Nephron progenitor cell (in vitro differentiated cells): Measurements from ENCODE around the gene ZNF280D.
"Not testable (repeated sequence)": the region's sequence is repeated elsewhere in the genome, so short reads cannot be mapped to it uniquely, and the experiment has no call there.

ENCODE experiments used
- DNase-seq: peaks from one replicate; pipeline ENCODE4 v3.0.0; 2021
- H3K27ac Mint-ChIP-seq: 2 replicates; pipeline ENCODE4 v1.8.0; 2021; ENCODE audit warnings: mild to moderate bottlenecking, moderate library complexity, mixed read lengths
- H3K27me3 Mint-ChIP-seq: 2 replicates; pipeline ENCODE4 v1.8.0; 2021; ENCODE audit warnings: mild to moderate bottlenecking, low read depth, mixed read lengths; ENCODE audit not compliant: poor library complexity
- H3K36me3 Mint-ChIP-seq: 2 replicates; pipeline ENCODE4 v1.8.0; 2021; ENCODE audit warnings: low read depth, mixed read lengths
- H3K4me1 Mint-ChIP-seq: 2 replicates; pipeline ENCODE4 v1.8.0; 2021; ENCODE audit warnings: mixed read lengths
- H3K4me3 Mint-ChIP-seq: 2 replicates; pipeline ENCODE4 v1.8.0; 2021; ENCODE audit warnings: mild to moderate bottlenecking, moderate library complexity, mixed read lengths
- H3K9me3 Mint-ChIP-seq: 2 replicates; pipeline ENCODE4 v1.8.0; 2021; ENCODE audit warnings: mild to moderate bottlenecking, moderate library complexity, mixed read lengths
- TF ChIP-seq, protein P1 (sequence below): fragments of 200-600 bp; sonication (generic); IDR thresholded peaks from 2 replicates; pipeline ENCODE4 v1.5.0; 2021; ENCODE audit warnings: antibody characterized with exemption

Gene ZNF280D

DNA sequence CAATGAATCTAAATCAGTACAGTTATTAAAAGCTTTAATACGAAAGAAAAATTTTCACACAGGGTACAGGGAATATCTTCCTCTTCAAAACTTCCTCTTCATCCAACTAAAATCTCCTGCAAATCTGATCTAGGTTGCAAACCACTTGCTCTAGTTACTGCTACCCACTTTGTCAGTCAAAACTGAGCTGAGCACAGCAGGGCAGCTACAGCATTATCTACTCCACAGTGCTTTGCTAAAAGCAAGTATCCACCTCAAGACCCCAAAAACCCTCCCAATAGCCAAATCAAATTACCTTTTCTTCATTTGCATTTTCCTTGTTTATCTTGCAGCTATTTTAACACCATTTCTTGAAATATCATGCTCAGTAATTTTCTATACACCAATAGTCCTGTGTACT, 14.7 kb downstream of the ZNF280D start:
- Mint-ChIP-seq H3K27me3 (peaks cover 2% of the 10 kb centered on the region), H3K36me3 (peaks cover 14% of the 10 kb centered on the region), H3K4me1 (no peaks in the 10 kb centered on the region), H3K27ac (peak overlapping the region; percentile 21), H3K4me3 (no peak overlapping the region), H3K9me3 (peaks cover 6% of the 10 kb centered on the region)
- TF ChIP-seq, protein P1, sequence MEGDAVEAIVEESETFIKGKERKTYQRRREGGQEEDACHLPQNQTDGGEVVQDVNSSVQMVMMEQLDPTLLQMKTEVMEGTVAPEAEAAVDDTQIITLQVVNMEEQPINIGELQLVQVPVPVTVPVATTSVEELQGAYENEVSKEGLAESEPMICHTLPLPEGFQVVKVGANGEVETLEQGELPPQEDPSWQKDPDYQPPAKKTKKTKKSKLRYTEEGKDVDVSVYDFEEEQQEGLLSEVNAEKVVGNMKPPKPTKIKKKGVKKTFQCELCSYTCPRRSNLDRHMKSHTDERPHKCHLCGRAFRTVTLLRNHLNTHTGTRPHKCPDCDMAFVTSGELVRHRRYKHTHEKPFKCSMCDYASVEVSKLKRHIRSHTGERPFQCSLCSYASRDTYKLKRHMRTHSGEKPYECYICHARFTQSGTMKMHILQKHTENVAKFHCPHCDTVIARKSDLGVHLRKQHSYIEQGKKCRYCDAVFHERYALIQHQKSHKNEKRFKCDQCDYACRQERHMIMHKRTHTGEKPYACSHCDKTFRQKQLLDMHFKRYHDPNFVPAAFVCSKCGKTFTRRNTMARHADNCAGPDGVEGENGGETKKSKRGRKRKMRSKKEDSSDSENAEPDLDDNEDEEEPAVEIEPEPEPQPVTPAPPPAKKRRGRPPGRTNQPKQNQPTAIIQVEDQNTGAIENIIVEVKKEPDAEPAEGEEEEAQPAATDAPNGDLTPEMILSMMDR: no peak
- DNase-seq: no peak

DNA sequence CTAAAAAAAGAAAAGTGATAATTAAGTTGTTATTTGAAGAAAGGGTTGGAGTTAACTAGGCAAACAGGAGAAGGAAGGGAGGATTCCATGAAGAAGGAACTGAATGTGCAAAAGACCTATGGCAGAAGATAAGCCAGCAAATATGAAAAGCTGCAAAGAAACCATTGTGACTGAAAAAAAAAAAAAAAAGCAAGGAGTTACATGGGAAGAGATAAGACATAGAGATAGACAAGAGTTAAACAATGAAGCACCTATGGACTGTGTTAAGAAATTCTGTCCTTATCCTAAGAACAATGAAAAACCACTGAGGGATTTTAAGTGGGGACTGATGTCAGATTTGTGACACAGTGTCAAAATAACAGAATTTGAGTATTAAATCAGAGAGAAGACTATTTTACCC, 17.0 kb downstream of the ZNF280D start:
- H3K9me3 Mint-ChIP-seq: no peaks in the 10 kb centered on the region
- H3K4me3 Mint-ChIP-seq: no peak overlapping the region
- H3K27me3 Mint-ChIP-seq: no peaks in the 10 kb centered on the region
- TF ChIP-seq, protein P1: no peak
- H3K4me1 Mint-ChIP-seq: no peaks in the 10 kb centered on the region
- H3K27ac Mint-ChIP-seq: no peak overlapping the region
- no peaks in the 10 kb centered on the region for H3K36me3 Mint-ChIP-seq
- DNase-seq: no peak

GRCh38 chr15:56715220-56715619, 18.1 kb downstream of the ZNF280D start:
- Mint-ChIP-seq H3K27ac (no peak overlapping the region), H3K4me1 (no peaks in the 10 kb centered on the region), H3K36me3 (no peaks in the 10 kb centered on the region), H3K4me3 (no peak overlapping the region), H3K27me3 (no peaks in the 10 kb centered on the region), H3K9me3 (peaks cover 4% of the 10 kb centered on the region)
- no peak for DNase-seq
- TF ChIP-seq, protein P1: no peak

DNA sequence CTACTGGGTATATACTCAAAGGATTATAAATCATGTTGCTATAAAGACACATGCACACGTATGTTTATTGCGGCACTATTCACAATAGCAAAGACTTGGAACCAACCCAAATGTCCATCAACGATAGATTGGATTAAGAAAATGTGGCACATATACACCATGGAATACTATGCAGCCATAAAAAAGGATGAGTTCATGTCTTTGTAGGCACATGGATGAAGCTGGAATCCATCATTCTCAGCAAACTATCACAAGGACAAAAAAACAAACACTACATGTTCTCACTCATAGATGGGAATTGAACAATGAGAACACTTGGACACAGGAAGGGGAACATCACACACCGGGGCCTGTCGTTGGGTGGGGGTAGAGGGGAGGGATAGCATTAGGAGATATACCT, 23.8 kb downstream of the ZNF280D start:
- not testable (repeated sequence) for H3K4me3 Mint-ChIP-seq, DNase-seq, H3K27me3 Mint-ChIP-seq, H3K4me1 Mint-ChIP-seq, H3K27ac Mint-ChIP-seq, H3K36me3 Mint-ChIP-seq
- H3K9me3 Mint-ChIP-seq: peaks cover 17% of the 10 kb centered on the region

DNA sequence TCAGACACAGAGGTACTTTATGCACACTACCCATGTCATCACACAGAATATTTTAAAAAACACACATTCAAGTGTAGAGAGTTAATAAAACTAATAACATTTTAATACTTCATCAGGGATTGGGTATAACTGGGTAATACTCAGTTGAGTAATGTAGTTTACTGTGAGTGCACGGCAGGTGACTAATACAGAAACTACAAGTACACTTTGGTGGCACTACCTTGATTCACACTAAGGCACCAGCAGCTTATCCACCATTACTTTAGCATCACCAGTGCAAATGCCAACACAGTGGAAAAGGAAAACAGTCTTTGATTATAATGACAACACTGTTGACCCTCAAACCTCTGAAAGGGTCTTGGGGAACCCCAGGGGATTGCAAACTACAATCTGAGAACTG, 33.6 kb downstream of the ZNF280D start:
- TF ChIP-seq, protein P1: no peak
- Mint-ChIP-seq H3K9me3 (no peaks in the 10 kb centered on the region), H3K27me3 (no peaks in the 10 kb centered on the region), H3K36me3 (no peaks in the 10 kb centered on the region), H3K4me1 (no peaks in the 10 kb centered on the region), H3K27ac (no peak overlapping the region), H3K4me3 (no peak overlapping the region)
- DNase-seq: no peak

DNA sequence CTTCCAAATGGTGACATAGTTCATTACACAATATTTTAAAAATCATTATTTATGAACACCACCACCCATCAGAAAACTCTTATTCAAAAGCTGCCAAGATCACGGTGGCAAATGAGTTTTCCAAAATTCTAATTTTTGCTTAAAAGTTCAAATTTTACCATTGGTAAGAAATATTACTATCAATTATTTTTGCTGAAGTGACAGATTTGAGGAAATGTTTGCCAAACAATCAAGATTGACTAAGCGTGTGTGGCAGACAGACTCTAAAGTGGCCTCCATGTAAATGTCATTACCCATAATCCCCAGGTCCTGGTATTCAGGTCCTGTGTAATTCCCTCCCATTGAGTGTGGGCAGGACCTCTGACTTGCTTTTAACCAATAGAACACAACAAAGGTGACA, 35.0 kb downstream of the ZNF280D start:
- TF ChIP-seq, protein P1: no peak

DNA sequence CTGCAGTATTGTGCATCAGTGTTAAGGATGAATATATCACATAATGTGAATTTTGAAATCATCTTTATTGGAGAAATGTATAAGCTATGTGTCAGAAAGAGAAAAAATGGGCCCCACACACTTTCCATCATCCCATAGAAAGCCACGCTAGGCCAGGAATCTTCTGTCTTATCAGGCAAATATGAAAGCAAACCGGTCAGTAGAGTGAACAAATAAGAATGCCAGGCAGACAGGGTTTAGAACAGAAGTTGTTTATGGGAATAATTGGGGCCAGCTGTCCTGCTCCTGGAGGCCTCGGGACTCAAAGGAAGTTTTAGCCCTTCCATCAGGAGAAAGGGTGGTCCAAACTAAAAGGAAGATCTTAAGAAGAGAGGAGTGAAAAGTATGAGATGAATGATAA, 39.5 kb downstream of the ZNF280D start:
- Mint-ChIP-seq H3K27me3 (no peaks in the 10 kb centered on the region), H3K27ac (no peak overlapping the region), H3K4me3 (no peak overlapping the region), H3K36me3 (no peaks in the 10 kb centered on the region), H3K9me3 (no peaks in the 10 kb centered on the region), H3K4me1 (no peaks in the 10 kb centered on the region)
- TF ChIP-seq, protein P1: no peak
- no peak for DNase-seq

More for the DNA sequence above, 35.0 kb downstream of the ZNF280D start:
- H3K27me3 Mint-ChIP-seq: no peaks in the 10 kb centered on the region
- no peaks in the 10 kb centered on the region for H3K4me1 Mint-ChIP-seq
- H3K9me3 Mint-ChIP-seq: no peaks in the 10 kb centered on the region
- no peak for DNase-seq
- no peak overlapping the region for H3K4me3 Mint-ChIP-seq
- no peaks in the 10 kb centered on the region for H3K36me3 Mint-ChIP-seq
- H3K27ac Mint-ChIP-seq: no peak overlapping the region
